ENCODE results near the gene SLC30A1. TPM values are rescaled to one million over a fixed set of nuclear protein-coding genes. Genes with fewer than 3 reads are reported as not detected.

SLC30A1 gene
- total RNA-seq, 2 donors from 2014 or later, result 10.5 to 13.1 TPM

DNA sequence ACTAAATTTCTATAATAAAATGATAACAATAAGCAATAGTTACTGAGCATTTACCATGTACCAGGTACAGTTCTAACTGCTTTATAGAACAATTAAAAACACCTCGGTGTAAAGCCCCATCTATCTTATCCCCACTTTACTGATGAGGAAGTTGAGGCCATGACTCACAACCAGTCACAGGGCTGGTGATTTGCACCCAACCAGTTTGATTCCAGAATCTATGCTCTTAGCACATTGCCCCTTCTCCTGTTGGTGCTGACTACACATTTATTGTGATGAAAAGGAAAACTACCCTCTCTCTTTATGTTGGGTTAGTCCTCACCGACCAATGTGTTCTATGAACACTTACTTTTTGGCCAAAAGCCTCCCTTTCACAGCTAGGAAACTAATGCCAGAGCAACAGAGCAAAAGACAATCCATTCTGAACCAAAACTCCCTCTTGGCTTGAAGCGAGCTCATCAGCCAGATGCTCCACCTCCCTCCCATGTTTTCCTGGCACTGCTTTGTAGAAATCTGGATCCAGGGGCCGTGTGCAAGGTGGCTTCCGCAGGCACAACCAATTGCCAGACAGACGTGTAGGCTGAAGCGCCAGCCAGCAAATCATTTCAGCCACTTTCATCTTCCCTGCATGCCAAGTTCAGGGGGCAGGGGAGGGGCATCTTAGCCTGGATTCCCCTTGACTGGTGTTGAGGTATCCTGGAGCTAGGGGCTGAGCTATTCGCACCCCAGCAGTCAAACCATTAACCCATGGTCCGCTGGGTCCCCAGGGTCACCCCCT lies 32.0 kb upstream of the SLC30A1 start:
- DNase-seq (ENCODE audit: low spot score), result no peak

DNA sequence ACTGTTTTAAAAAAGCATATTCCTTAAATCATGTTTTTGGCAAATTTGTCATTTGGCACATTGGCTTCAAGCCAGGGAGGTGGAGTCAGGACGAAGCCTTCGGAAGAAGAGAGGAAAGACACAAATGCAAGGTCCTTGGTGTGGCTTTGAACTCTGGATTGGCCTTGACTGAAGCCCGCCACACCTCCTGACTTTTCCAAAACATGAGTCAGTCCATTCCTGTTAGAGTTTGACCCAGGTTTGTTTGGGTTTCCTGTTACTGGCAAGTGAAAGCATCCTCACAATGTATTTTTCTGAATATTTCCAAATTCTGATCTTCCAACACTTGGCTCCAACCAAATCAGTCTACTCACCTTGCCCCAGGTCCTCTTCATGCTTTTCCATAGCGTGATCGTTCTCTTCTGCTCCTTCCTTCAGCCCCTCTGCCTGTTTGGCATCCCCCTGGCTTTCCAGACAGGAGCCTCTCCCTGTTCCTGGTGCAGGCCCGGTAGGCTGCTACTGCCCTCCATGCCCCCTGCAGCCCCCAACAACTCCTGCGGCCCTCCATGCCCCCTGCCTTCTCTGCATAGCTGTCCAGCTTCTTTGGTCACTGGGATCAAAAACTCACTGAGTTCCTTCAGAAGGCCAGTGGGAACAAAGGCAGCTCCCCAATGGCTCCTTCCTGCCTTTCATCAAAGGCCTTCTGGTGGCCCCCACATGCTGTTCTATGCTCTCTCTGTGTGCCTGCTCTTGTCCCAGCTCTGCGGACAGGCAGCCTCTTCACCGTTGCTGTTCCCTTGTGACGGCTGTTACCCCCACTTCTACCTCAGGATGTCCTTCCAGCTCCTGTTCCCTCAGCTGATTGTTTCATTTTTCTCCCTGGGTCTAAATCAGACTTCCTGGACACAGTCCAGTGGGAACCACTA lies 30.4 kb upstream of the SLC30A1 start:
- H3K36me3 ChIP-seq, result no peaks in the 10 kb centered on the region
- TF ChIP-seq, protein P1, sequence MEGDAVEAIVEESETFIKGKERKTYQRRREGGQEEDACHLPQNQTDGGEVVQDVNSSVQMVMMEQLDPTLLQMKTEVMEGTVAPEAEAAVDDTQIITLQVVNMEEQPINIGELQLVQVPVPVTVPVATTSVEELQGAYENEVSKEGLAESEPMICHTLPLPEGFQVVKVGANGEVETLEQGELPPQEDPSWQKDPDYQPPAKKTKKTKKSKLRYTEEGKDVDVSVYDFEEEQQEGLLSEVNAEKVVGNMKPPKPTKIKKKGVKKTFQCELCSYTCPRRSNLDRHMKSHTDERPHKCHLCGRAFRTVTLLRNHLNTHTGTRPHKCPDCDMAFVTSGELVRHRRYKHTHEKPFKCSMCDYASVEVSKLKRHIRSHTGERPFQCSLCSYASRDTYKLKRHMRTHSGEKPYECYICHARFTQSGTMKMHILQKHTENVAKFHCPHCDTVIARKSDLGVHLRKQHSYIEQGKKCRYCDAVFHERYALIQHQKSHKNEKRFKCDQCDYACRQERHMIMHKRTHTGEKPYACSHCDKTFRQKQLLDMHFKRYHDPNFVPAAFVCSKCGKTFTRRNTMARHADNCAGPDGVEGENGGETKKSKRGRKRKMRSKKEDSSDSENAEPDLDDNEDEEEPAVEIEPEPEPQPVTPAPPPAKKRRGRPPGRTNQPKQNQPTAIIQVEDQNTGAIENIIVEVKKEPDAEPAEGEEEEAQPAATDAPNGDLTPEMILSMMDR (IDR thresholded peaks at IDR 0.05), result no peak
- DNase-seq (ENCODE audit: low spot score), result no peak
- H3K9me3 ChIP-seq, result no peaks in the 10 kb centered on the region
- no peak overlapping the region for H3K27ac ChIP-seq
- H3K4me3 ChIP-seq, result no peak overlapping the region
- H3K4me1 ChIP-seq, result peaks cover 0 to 34% of the 10 kb centered on the region in 2 donors
- no peaks in the 10 kb centered on the region for H3K27me3 ChIP-seq

More for the DNA sequence above, 32.0 kb upstream of the SLC30A1 start:
- H3K27ac ChIP-seq, result peak overlapping the region; percentile 79 to 84
- no peak overlapping the region for H3K4me3 ChIP-seq
- peaks cover 0 to 35% of the 10 kb centered on the region in 2 donors for H3K4me1 ChIP-seq
- H3K27me3 ChIP-seq, result no peaks in the 10 kb centered on the region
- H3K36me3 ChIP-seq, result no peaks in the 10 kb centered on the region
- TF ChIP-seq, protein P1 (IDR thresholded peaks at IDR 0.05), result no peak
- no peaks in the 10 kb centered on the region for H3K9me3 ChIP-seq

DNA sequence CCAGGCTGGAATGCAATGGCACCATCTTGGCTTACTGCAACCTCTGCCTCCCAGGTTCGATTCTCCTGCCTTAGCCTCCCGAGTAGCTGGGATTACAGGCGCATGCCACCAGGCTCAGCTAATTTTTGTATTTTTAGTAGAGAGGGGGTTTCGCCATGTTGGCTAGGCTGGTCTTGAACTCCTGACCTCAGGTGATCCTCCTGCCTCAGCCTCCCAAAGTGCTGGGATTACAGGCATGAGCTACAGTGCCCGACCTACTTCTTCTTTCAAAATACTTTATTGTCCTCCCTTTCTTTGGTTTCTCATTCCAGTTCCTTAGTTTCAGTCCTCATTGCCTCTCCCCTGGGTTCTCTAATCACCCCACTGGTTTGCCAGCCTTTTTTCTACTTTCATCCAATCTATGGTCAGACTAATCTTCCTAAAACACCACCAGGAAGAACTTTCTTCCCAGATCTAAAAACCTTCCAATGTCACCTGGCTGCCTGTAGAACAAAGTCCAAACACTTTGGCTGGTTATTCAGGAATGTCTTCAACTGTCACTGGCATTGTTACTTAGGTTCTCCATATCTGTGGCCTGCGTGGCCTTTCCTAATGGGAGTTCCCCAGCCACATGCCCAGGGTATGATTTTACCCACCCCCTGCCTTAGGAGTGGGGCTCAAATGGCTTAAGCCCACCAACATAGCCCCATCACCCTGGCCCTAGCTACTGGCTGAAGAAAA lies 29.0 kb upstream of the SLC30A1 start:
- Histone ChIP-seq H3K9me3 (no peaks in the 10 kb centered on the region), H3K36me3 (no peaks in the 10 kb centered on the region), H3K27me3 (no peaks in the 10 kb centered on the region), H3K27ac (no peak overlapping the region), H3K4me1 (peaks cover 0 to 21% of the 10 kb centered on the region in 2 donors), H3K4me3 (no peak overlapping the region)
- TF ChIP-seq, protein P1 (IDR thresholded peaks at IDR 0.05), result no peak
- DNase-seq (ENCODE audit: low spot score), result no peak

DNA sequence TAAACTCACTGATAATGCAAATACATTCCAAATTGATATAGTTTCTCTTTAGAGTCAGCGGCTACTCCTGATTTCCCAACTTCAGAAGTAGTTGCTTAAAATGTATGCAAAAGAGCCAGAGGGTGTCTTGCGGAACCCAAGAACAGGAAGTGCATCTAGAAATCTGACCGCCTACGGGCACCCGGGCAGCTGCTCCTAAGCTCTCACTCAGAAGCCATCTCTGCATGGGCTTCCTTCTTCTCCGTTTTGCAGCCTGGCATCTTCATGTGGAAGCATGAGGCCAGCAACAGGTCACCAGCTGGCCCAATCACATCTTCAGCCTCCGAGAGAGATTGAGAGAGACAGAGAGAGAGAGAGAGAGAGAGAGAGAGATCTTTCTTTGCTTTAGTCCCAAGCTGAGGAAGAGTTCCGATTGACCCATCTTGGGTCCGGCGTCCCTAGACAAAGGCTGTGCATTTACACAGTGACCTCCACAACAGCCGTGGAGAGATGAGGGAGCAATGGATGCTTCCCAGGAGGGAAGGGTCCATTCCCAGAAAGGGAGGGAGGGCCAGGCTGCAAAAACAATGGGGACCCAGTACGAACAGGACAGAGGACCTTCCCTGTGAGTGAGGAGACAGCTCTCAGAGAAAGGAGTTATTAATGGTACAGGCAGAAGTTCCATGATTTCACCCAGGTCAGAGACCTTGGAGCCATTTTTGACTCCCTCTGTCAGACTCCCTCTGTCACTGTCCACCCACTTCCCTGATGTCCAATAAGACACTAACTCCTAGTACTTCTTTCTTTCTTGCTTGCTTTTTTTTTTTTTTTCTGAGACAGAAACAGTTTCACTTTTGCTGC lies 28.2 kb upstream of the SLC30A1 start:
- Histone ChIP-seq H3K27ac (no peak overlapping the region), H3K4me3 (no peak overlapping the region), H3K4me1 (peaks cover 0 to 14% of the 10 kb centered on the region in 2 donors), H3K9me3 (no peaks in the 10 kb centered on the region), H3K27me3 (no peaks in the 10 kb centered on the region), H3K36me3 (no peaks in the 10 kb centered on the region)
- no peak for DNase-seq (ENCODE audit: low spot score)
- TF ChIP-seq, protein P1 (IDR thresholded peaks at IDR 0.05), result no peak
